AG09309 (cell line): ENCODE results near the gene TRUB1.

Source experiments
- DNase-seq: peaks from one replicate; pipeline ENCODE4 v3.0.0-alpha.2; 2010; ENCODE audit warnings: low read depth
- H3K4me3 ChIP-seq: 2 replicates; pipeline ENCODE4 v1.5.1; 2011; ENCODE audit warnings: mild to moderate bottlenecking, low read depth, low read length, moderate library complexity; ENCODE audit not compliant: control insufficient read depth
- TF ChIP-seq, protein P1 (sequence below): IDR thresholded peaks from 2 replicates; pipeline ENCODE4 v1.5.1; 2011; ENCODE audit warnings: mild to moderate bottlenecking, low read depth, low read length, inconsistent platforms; ENCODE audit not compliant: insufficient read depth, control insufficient read depth; ENCODE audit errors: missing control alignments

The TRUB1 gene

DNA sequence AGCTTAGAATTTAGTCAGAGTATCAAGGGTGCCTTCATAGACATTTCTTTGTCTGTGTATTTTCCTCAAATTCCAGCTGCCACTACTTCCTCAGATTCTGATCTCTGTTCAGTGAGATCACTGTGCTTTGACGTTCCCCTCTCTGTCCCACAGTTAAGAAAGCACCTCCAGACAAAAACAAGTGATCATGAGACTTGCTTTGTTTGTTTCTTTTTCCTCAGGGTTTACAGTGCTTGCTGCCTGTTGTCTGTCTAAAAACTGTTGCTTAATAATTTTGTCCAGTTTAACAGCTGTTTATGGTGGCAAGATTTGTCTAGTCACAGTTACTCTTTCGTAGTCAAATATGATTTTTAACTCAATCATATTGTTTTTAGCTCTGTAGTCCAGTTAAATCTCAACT is 29.1 kb downstream of the TRUB1 start:
- DNase-seq: no peak
- H3K4me3 ChIP-seq: no peak overlapping the region
- TF ChIP-seq, protein P1, sequence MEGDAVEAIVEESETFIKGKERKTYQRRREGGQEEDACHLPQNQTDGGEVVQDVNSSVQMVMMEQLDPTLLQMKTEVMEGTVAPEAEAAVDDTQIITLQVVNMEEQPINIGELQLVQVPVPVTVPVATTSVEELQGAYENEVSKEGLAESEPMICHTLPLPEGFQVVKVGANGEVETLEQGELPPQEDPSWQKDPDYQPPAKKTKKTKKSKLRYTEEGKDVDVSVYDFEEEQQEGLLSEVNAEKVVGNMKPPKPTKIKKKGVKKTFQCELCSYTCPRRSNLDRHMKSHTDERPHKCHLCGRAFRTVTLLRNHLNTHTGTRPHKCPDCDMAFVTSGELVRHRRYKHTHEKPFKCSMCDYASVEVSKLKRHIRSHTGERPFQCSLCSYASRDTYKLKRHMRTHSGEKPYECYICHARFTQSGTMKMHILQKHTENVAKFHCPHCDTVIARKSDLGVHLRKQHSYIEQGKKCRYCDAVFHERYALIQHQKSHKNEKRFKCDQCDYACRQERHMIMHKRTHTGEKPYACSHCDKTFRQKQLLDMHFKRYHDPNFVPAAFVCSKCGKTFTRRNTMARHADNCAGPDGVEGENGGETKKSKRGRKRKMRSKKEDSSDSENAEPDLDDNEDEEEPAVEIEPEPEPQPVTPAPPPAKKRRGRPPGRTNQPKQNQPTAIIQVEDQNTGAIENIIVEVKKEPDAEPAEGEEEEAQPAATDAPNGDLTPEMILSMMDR: no peak

DNA sequence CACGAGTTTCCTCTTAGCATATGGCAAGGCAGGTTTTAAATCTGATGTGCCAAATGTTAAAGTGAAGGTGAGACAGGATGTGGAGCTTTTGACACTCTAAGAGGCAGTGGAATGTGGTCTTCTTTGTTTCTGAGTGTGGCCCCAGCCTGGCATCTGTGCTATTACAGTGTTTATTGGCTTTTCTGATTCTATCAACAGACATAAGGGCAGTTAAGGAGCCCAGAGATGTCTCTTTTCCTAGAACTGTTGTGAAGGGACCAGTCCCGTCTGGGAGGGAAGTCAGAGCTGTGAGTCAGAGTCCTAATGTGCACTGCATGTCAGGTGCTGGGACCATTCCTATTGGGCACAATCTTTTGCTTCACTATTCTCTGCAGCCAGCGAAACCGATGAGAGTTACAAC is 32.5 kb downstream of the TRUB1 start:
- DNase-seq: no peak
- TF ChIP-seq, protein P1: no peak
- H3K4me3 ChIP-seq: no peak overlapping the region

DNA sequence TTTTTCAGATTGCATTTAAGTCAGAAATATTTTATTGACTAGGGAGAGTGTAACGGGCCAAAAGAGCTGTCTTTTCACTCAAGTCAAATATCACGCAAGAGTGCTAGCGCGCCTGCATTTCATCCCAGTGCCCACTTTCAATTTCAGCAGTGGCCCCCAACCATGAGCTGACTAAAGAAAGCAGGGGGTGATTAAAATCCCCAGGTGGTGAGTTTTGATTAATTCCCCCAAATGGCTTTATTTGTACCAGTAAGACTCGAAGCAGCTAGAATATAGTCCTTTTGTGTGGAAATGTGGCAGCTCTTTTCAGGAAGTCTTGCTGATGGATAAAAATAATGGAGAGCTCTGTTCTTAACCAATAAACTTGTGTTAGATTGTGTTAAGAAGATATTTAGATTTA is 35.3 kb downstream of the TRUB1 start:
- TF ChIP-seq, protein P1: no peak
- no peak for DNase-seq
- H3K4me3 ChIP-seq: no peak overlapping the region

DNA sequence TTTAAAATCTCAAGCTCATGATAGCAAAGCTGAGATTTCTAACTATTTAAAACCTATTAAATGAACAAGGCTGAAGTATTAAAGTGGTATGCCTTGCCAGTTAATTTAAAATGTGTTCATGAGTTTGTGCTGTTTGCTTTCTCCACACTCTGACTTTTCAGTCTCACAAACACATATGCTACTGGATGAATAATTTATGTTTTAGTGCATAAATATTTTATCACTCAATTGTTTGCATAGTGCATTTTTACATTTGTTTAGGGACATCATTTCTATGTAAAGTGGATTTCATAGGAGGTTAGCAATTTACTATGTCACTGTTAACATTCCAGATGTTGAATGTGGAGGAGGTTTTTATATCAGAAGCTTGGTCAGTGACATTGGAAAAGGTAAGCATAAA is 36.0 kb downstream of the TRUB1 start:
- TF ChIP-seq, protein P1: no peak

DNA sequence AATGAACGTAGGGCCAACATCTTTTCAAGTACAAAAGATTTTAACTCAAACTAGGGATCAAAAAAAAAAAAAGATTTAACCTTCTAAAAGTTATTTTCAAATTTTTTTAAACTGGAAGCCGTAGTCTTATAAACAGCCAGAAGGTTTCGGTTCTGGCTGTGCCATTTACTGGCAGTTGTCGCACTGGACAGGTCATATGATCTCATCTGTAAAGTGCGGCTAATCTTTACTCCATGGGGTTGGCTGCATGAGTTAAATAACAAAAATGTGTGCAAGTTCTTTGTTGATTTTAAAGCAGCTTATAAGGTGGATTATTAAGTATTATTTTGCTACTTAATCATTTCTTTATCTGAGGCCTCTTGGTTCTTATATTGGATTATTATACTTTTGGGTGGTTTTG is 36.6 kb downstream of the TRUB1 start:
- DNase-seq: no peak
- no peak overlapping the region for H3K4me3 ChIP-seq
- TF ChIP-seq, protein P1: no peak

More for the DNA sequence above, 36.0 kb downstream of the TRUB1 start:
- no peak overlapping the region for H3K4me3 ChIP-seq
- DNase-seq: no peak

DNA sequence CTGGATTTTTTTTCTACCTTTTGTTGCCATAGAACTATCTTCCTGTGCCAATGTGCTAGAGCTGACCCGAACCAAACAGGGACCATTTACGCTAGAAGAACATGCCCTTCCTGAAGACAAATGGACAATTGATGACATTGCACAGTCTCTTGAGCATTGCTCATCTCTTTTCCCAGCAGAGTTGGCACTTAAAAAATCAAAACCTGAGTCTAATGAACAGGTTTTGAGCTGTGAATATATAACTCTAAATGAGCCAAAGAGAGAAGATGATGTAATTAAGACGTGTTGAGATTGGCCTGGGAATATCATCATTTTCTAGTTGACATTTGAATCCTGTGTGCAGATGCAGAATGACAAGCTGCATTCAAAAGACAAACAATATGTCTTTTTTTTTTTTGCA is 37.1 kb downstream of the TRUB1 start:
- H3K4me3 ChIP-seq: no peak overlapping the region
- TF ChIP-seq, protein P1: no peak
- no peak for DNase-seq

DNA sequence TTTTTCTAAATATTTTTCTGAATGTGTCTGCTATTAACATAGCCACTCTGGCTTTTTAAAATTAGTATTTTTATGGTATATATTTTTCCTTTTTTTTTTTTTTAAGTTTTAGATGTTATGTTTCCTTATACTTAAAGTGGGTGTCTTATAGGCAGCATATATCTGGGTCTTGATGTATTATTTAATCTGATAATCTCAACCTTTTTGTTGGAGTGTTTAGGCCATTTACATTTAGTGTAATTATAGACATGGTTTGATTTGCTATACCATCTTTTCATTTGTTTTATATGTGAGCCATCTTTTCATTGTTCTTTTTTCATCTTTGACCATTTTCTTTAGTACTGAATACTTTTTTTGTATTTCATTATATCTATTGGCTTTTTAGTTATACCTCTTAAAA is 45.0 kb downstream of the TRUB1 start:
- TF ChIP-seq, protein P1: no peak
- DNase-seq: no peak
- no peak overlapping the region for H3K4me3 ChIP-seq
